ENCODE results near the gene PTGDS. TPM values are rescaled to one million over a fixed set of nuclear protein-coding genes. Genes with fewer than 3 reads are reported as not detected.

The PTGDS gene
- polyA plus RNA-seq, 1 donor from 2014 or later = 2.0 TPM

- Histone ChIP-seq H2AFZ (ENCODE audit: low read depth, low read length) (no peak overlapping the region), H3K36me3 (ENCODE audit: insufficient read depth, low read length) (peaks cover 7% of the 10 kb centered on the region), H3K4me2 (ENCODE audit: low read length) (no peak overlapping the region), H3K9me3 (ENCODE audit: low read length) (no peaks in the 10 kb centered on the region), H3K9me2 (ENCODE audit: insufficient read depth, low read length) (no peaks in the 10 kb centered on the region), H3K79me2 (replicated peaks; ENCODE audit: insufficient read depth, low read length) (no peaks in the 10 kb centered on the region), H3K27ac (ENCODE audit: low read length) (no peak overlapping the region), H3F3A (ENCODE audit: insufficient read depth, low read length, poor library complexity, severe bottlenecking) (no peaks in the 10 kb centered on the region), H4K20me1 (ENCODE audit: insufficient read depth) (no peaks in the 10 kb centered on the region), H3K27me3 (ENCODE audit: insufficient read depth, low read depth, low read length) (no peaks in the 10 kb centered on the region), H3K9ac (ENCODE audit: low read length) (no peak overlapping the region), H3K4me3 (ENCODE audit: low read length) (no peak overlapping the region)
- TF ChIP-seq EP300 (conservative IDR thresholded peaks at IDR 0.05; ENCODE audit: poor library complexity, severe bottlenecking) (no peak), SMC3 (conservative IDR thresholded peaks at IDR 0.05; ENCODE audit: poor library complexity) (no peak), TAF1 (IDR thresholded peaks at IDR 0.05; ENCODE audit: low read depth) (no peak), EZH2 (IDR thresholded peaks at IDR 0.05; ENCODE audit: borderline replicate concordance, insufficient read depth, low read length, poor library complexity, severe bottlenecking) (no peak), POLR2AphosphoS5 (IDR thresholded peaks at IDR 0.05) (no peak)
These were observed 37.7 kb downstream of the PTGDS start for GRCh38 chr9:137014776-137015539.

GRCh38 chr9:137015540-137015930, 38.2 kb downstream of the PTGDS start:
- H3K9me3 ChIP-seq (ENCODE audit: low read length) = no peaks in the 10 kb centered on the region
- no peak overlapping the region for H3K9ac ChIP-seq (ENCODE audit: low read length)
- no peaks in the 10 kb centered on the region for H3K79me2 ChIP-seq (replicated peaks; ENCODE audit: insufficient read depth, low read length)
- TF ChIP-seq EZH2 (IDR thresholded peaks at IDR 0.05; ENCODE audit: borderline replicate concordance, insufficient read depth, low read length, poor library complexity, severe bottlenecking) = no peak
- no peak for TF ChIP-seq POLR2AphosphoS5 (IDR thresholded peaks at IDR 0.05)
- no peak for TF ChIP-seq SMC3 (conservative IDR thresholded peaks at IDR 0.05; ENCODE audit: poor library complexity)
- TF ChIP-seq CTCF (IDR thresholded peaks at IDR 0.05; ENCODE audit: poor library complexity, severe bottlenecking) = no peak
- TF ChIP-seq RAD21 (conservative IDR thresholded peaks at IDR 0.05) = no peak
- TF ChIP-seq EP300 (conservative IDR thresholded peaks at IDR 0.05; ENCODE audit: poor library complexity, severe bottlenecking) = no peak
- no peak for TF ChIP-seq TAF1 (IDR thresholded peaks at IDR 0.05; ENCODE audit: low read depth)
- no peak for TF ChIP-seq MXI1 (conservative IDR thresholded peaks at IDR 0.05; ENCODE audit: poor library complexity, severe bottlenecking)
- TF ChIP-seq REST (IDR thresholded peaks at IDR 0.05; ENCODE audit: borderline replicate concordance) = no peak
- H3K27me3 ChIP-seq (ENCODE audit: insufficient read depth, low read depth, low read length) = no peaks in the 10 kb centered on the region
- H2AFZ ChIP-seq (ENCODE audit: low read depth, low read length) = no peak overlapping the region
- no peak overlapping the region for H3K4me2 ChIP-seq (ENCODE audit: low read length)
- H3K27ac ChIP-seq (ENCODE audit: low read length) = no peak overlapping the region
- peaks cover 7% of the 10 kb centered on the region for H3K36me3 ChIP-seq (ENCODE audit: insufficient read depth, low read length)
- H3K4me3 ChIP-seq (ENCODE audit: low read length) = no peak overlapping the region
- no peaks in the 10 kb centered on the region for H3F3A ChIP-seq (ENCODE audit: insufficient read depth, low read length, poor library complexity, severe bottlenecking)
- H3K9me2 ChIP-seq (ENCODE audit: insufficient read depth, low read length) = no peaks in the 10 kb centered on the region
- no peaks in the 10 kb centered on the region for H4K20me1 ChIP-seq (ENCODE audit: insufficient read depth)

Data from neural cell (in vitro differentiated cells).